Amygdala (tissue), 56 donors: ENCODE data around the gene CD226.

Experiments
- DNase-seq, 56 donors: peaks; one replicate each; lab custom pipeline; 2025; lab: John Stamatoyannopoulos, UW

CD226 gene

DNA sequence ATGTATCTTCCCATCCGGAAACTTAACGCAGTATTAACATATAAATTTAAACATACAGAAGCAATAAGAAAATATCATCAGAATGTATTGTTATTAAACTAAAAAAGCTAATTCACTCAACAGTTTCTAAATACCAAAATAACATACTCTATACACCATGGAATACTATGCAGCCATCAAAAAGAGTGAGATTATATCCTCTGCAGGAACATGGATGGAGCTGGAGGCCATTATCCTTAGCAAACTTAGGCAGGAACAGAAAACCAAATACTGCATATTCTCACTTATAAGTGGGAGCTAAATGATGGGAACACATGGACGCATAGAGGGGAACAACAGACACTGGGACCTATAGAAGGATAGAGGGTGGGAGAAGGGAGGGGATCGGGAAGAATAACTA lies 127.1 kb downstream of the CD226 start:
- DNase-seq = no peak

GRCh38 chr18:69819460-69819859 lies 128.2 kb downstream of the CD226 start:
- no peak for DNase-seq

DNA sequence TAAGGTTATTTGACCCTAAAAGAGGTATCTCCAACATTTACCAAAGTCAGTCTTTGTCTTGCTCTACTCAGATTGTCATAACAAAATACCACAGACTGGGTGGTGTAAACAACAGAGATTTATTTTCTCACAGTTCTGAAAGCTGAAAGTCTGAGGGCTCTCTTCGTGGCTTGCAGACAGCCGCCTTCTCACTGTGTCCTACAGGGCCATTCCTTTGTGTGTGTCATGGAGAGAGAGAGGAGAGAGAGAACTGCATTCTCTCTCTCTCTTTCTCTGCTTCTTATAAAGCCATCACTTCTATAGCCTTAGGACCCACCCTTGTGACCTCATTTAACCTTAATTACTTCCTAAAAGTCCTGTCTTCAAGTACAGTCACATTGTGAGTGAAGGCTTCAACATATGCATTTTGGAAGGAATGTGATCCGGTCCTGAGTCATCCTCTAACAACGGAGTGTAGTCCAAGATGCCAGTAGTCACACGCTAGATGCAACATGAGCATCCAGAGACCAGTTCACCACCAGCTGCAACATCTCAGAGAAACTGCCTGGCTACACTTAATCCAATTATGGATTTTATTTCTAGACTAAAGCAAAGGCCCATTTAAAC lies 130.2 kb downstream of the CD226 start:
- no peak for DNase-seq

DNA sequence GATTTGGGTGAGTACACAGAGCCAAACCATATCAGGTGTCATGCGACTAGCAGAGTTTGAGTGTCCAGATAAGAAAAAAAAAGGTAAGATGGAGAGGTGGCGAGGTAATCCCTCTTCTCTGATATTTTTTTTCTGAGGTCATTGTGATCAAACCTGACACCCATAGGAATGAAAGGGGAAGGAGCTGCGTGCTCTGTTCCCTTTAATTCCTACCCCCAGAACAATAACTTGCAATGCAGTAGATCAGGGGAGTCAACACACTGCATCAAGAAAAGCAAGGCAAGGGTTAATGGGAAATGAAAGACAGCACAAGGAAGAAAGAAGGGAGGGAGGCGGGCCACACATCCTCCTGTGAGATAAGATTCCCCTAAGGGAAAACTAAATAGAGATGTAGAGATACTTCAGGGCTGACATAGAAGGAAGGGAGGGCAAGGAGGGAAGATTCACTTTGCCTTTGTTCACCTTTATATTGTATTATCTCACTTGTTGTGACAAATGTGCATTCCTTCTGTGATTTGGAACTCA lies 132.8 kb downstream of the CD226 start:
- no peak for DNase-seq

DNA sequence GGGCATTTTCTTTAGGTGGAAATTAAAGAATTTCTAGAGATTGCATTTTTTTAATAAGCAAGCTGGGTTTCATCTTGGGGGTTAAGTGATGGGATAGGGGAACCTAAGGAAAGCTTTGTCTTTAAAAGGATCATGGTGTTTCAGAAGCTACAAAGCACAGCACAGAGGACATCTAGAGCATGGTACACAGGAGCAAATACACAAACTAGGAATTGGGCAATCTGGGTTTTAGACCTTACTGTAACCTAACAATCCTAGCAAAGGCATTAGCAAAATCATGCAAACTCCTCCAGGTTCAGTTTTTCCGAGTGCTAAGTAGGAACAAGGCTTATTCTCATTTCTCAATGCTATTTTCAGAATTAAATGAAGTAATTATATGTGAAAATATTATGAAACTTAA lies 134.1 kb downstream of the CD226 start:
- no peak for DNase-seq

DNA sequence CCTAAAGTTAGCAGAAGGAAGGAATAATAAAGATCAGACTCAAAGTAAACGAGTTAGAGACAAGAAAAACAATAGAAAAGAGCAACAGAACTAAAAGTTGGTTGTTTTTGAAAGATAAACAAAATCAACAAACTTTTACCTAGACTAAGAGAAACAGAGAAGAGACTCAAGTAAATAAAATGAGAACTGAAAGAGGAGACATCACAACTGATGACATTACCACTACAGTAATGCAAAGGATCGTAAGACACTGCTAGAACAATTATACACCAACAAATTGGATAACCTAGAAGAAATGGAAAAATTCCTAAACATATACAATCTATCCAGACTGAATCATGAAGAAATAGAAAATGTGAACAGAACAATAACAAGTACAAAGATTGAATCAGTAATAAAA lies 139.3 kb downstream of the CD226 start:
- no peak for DNase-seq

- DNase-seq = no peak
Measured at GRCh38 chr18:69804776-69805501, 142.7 kb downstream of the CD226 start.
